ENCODE results near the gene COL19A1.

Gene COL19A1

DNA sequence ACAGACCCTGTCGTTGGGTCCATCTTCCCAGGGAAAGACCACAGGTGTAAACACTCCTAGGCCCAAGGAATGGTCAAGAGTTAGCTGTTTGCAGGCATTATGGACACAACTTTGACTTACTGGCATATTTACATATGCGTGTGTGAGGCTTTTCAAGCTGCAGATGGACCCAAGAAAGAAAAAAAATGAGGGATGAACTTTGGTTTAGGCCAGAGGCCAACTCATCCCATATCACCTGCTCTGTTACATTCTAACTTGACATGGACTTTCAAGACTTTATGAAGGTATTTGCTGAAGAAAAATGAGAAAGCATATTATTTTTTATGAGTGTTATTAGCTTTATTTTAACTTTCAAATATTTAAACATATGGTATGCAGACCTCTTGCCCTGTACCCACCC lies 6.9 kb downstream of the COL19A1 start:
- Histone ChIP-seq H3K36me3 (no peaks in the 10 kb centered on the region), H3K4me1 (no peaks in the 10 kb centered on the region), H3K4me3 (no peak overlapping the region), H3K27me3 (no peaks in the 10 kb centered on the region), H3K9me3 (no peaks in the 10 kb centered on the region), H3K27ac (no peak overlapping the region)
- intact Hi-C loops (cut with DNase I; ENCODE audit: low total_unique reads) = no loop called here
- TF ChIP-seq, protein P1, sequence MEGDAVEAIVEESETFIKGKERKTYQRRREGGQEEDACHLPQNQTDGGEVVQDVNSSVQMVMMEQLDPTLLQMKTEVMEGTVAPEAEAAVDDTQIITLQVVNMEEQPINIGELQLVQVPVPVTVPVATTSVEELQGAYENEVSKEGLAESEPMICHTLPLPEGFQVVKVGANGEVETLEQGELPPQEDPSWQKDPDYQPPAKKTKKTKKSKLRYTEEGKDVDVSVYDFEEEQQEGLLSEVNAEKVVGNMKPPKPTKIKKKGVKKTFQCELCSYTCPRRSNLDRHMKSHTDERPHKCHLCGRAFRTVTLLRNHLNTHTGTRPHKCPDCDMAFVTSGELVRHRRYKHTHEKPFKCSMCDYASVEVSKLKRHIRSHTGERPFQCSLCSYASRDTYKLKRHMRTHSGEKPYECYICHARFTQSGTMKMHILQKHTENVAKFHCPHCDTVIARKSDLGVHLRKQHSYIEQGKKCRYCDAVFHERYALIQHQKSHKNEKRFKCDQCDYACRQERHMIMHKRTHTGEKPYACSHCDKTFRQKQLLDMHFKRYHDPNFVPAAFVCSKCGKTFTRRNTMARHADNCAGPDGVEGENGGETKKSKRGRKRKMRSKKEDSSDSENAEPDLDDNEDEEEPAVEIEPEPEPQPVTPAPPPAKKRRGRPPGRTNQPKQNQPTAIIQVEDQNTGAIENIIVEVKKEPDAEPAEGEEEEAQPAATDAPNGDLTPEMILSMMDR (IDR thresholded peaks at IDR 0.05) = no peak
- no peak for DNase-seq

DNA sequence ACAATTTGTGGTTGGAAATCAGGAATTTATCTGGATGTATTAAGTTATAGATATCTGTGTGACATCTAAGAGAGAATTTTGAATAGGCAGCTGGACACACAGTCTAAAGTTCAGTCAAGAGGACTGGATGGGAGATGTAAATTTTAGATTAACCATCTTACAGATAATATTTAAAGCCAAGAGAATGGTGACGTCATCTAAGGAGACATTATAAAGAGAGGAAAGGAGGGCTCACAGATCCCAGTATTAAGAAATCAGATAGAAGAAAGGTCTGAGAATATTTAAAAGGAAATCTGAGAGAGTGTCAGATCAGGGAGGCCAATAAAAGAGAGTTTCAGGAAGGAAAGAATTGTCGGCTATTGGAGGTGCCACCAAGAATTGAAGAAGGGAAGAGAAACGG lies 9.4 kb downstream of the COL19A1 start:
- TF ChIP-seq, protein P1 (IDR thresholded peaks at IDR 0.05) = no peak
- H3K27me3 ChIP-seq = no peaks in the 10 kb centered on the region
- intact Hi-C loops (cut with DNase I; ENCODE audit: low total_unique reads) = no loop called here
- DNase-seq = no peak
- no peaks in the 10 kb centered on the region for H3K4me1 ChIP-seq
- H3K27ac ChIP-seq = no peak overlapping the region
- no peak overlapping the region for H3K4me3 ChIP-seq
- no peaks in the 10 kb centered on the region for H3K9me3 ChIP-seq
- no peaks in the 10 kb centered on the region for H3K36me3 ChIP-seq

DNA sequence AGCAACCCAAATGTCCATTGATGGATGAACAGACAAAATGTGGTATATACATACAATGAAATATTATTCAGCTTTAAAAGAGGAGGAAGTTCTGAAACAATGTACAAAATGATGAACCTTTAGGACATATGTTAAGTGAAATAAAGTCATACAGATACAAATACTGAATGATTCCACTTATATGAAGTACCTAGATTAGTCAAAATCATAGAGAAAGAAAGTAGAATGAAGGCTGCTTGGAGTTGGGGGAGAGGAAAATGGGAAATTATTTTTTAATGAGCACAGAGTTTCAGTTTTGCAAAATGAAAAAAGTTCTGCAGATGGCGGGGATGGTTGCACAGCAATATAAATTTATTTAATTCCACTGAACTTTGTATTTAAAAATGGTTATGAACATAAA lies 12.4 kb downstream of the COL19A1 start:
- no peak for DNase-seq
- no peaks in the 10 kb centered on the region for H3K9me3 ChIP-seq
- H3K36me3 ChIP-seq = no peaks in the 10 kb centered on the region
- TF ChIP-seq, protein P1 (IDR thresholded peaks at IDR 0.05) = no peak
- no peaks in the 10 kb centered on the region for H3K27me3 ChIP-seq
- H3K27ac ChIP-seq = no peak overlapping the region
- intact Hi-C loops (cut with DNase I; ENCODE audit: low total_unique reads) = no loop called here
- peaks cover 0 to 9% (median 0%) of the 10 kb centered on the region in 4 donors for H3K4me1 ChIP-seq
- no peak overlapping the region for H3K4me3 ChIP-seq

DNA sequence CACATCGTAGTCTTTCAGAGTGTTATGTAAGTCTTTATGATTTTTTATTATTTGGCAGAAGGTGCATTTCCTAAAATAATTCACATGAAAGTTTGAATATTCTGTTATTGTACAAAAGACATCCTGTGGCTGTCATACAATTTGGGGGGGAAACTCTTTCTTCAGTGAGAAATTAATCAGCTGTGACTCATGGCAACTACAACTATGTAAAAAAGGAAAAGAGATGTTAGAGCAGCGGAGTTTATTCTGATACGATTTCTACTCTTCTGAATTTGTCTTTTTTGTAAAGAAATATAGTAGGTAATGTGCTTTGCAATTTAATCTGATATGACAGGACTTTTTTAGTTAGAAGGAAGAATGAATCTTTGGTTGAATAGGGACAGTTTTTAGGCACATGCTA lies 14.2 kb downstream of the COL19A1 start:
- H3K4me3 ChIP-seq = no peak overlapping the region
- peaks cover 0 to 9% (median 0%) of the 10 kb centered on the region in 4 donors for H3K4me1 ChIP-seq
- TF ChIP-seq, protein P1 (IDR thresholded peaks at IDR 0.05) = no peak
- DNase-seq = no peak
- no peaks in the 10 kb centered on the region for H3K36me3 ChIP-seq
- no peaks in the 10 kb centered on the region for H3K27me3 ChIP-seq
- intact Hi-C loops (cut with DNase I; ENCODE audit: low total_unique reads) = no loop called here
- no peaks in the 10 kb centered on the region for H3K9me3 ChIP-seq
- H3K27ac ChIP-seq = no peak overlapping the region

DNA sequence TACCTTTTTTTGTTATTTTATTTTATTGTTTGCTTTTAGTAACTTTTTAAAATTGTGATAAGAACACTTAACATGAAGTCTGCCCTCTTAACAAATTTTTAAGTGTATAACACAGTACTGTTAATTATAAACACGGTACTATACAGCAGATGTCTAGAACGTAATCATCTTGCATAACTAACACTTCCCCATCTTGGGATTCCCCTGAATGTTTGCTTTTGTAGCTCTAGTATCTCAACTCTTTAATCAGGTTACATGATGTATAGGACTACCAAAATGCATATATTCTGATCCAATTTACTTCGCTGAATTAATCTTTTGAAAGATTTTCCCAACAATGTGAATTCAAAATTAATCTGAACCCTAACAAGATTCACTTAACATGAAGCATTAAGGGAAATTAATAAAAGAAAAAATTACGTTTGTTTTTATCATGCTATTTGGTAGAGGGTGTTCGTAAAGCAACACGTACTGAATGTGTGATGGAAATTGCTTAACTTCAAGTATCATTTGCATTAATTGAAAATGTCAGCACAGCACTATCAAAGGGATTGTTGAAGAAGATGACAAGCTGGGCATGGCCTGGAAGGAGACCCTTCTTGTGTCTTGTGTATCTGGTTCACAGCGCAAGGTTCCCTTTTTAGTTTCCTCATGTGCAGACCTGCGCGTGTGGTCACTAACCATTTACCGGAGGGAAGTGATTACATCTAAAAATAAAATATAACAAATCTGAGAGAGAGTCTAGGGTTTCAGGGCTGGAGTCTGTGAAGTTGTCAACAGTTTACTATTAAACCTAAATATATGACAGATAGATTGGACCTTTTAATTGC lies 15.2 kb downstream of the COL19A1 start:
- H3K27ac ChIP-seq = no peak overlapping the region
- TF ChIP-seq, protein P1 (IDR thresholded peaks at IDR 0.05) = no peak
- intact Hi-C loops (cut with DNase I; ENCODE audit: low total_unique reads) = no loop called here
- DNase-seq = no peak
- H3K4me3 ChIP-seq = no peak overlapping the region
- no peaks in the 10 kb centered on the region for H3K9me3 ChIP-seq
- no peaks in the 10 kb centered on the region for H3K36me3 ChIP-seq
- no peaks in the 10 kb centered on the region for H3K27me3 ChIP-seq
- H3K4me1 ChIP-seq = peaks cover 0 to 9% (median 0%) of the 10 kb centered on the region in 4 donors
